Astrocyte of the hippocampus (primary cell): Measurements from ENCODE around the gene WNT11.
"Not testable (repeated sequence)": the region's sequence is repeated elsewhere in the genome, so short reads cannot be mapped to it uniquely, and the experiment has no call there.

Experiments used
- DNase-seq: peaks from one replicate; pipeline ENCODE4 v3.0.0; 2011; ENCODE audit warnings: low read depth, low spot score

WNT11 gene

GRCh38 chr11:76203131-76203925 lies 3.0 kb downstream of the WNT11 start:
- DNase-seq, result no peak

DNA sequence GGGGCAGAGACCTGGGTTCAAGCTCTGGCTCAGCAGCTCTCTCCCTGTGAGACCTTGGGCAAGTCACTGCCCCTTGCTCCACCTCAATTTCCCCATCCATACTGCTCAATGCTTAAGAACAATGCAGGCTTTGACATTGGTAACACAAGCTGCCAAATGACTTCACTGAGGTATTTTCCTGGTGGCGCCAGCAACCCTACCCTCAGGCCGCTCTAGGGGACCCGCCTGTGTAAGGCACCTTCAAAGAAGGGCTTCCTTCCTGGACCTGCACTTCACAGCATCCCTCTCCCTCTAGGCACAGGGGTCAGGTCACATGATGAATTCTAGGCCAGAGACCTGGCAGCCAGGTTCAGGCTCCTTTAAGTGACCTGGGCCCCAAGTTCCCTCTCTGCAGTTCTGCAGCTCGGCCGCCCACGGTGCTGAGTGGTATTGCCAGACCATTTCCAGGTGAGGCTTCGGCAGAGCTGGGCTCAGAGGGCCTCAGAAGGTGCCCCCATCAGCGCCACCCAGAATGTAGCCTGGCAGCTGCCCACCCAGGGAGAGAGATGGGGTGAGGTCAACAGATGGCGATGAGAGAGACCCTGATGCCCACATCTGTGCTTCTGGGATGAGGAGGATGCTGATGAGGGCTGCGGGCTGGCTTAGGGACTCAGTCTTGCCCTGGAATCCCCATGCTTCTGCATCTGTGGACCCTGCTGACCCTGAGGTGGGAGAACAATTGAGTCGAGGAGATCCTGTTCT lies 4.5 kb downstream of the WNT11 start:
- no peak for DNase-seq

DNA sequence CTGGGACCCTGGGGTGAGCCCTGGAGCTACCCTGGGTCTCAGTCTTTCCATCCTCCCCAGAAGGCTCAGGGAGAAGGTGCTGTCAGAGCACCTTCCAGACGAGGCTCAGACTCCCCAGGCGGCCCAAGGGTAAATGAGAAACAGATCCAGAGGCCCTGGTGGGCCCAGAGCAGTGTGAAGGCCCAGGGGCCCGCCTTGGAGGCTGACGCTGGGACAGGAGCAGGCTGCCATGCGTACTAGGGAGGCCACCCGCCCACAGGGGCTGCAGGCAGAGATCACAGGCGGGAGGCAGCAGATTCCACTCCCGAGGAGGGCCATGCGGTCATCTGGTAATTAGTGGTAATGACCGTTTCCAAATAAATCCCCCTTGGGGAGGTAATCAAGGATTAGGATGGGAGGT lies 5.2 kb downstream of the WNT11 start:
- no peak for DNase-seq

- DNase-seq, result no peak
These were observed 6.0 kb downstream of the WNT11 start for GRCh38 chr11:76200006-76200940.

DNA sequence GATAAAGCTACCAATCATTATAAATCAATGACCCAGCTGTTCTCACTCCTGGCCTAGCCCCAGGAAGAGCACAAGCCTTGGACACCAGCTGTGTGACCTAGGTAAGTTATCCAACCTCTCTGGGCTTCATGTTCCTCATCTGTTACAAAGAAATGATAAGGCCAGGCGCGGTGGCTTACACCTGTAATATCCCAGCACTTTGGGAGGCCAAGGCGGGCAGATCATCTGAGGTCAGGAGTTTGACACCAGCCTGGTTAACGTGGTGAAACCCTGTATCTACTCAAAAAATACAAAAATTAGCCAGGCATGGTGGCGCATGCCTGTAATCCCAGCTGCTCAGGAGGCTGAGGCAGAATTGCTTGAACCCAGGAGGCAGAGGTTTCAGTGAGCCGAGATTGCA lies 7.6 kb downstream of the WNT11 start:
- DNase-seq, result not testable (repeated sequence)

DNA sequence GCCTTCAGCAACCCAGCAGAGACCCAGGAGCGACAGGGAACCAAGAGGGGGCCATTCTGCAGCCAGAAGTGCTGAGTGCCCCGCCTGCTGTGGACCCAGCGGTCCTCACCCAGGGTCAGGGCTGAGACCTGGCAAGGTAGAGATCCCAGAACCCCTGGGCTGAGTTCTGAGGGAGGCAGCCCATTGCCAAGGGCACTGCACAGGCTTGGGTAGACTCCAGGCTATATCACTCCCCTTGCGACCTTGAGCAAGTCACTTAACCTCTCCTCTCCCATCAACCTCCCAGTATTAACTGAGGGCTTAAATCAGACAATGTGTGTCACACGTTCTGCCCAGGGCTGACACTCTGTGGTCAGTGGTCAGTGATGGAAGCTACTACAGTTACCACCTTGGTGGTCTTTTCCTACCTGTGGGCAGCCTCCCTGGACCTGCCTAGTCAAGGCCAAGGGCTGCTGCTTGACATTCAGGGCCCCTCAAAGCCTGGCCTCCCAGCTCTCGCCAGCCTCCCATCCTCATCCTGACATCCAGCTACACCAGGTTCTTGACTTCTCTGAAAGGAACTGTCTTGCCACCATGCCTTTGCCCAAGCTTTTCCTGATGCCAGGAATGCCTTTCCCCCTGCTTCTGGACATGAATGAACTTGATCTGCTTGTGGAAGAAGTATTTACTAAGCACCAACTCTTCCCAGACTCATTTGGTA lies 8.2 kb downstream of the WNT11 start:
- DNase-seq, result no peak

- no peak for DNase-seq
These were observed 9.0 kb downstream of the WNT11 start for GRCh38 chr11:76197332-76197731.

DNA sequence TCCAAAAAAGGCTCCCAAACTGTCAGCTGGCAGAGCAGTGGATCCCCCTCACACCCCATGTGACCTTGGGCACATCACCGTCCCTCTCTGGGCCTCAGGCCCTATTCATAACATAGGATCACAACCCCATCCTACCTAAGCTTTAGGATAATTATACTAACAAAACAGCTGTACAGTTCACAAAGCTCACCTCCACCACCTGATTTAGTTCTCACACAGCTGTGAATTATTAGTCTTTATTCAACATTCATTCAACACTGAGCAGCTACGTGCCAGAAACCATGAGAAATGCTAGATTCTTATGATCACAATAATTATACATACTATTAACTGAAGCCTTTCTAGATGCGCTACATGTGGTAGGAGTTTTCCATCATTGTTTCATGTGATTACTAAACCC lies 9.5 kb downstream of the WNT11 start:
- no peak for DNase-seq

- DNase-seq, result no peak
These were observed 11.2 kb downstream of the WNT11 start for GRCh38 chr11:76194872-76195668.

GRCh38 chr11:76193219-76193618 lies 13.1 kb downstream of the WNT11 start:
- no peak for DNase-seq

DNA sequence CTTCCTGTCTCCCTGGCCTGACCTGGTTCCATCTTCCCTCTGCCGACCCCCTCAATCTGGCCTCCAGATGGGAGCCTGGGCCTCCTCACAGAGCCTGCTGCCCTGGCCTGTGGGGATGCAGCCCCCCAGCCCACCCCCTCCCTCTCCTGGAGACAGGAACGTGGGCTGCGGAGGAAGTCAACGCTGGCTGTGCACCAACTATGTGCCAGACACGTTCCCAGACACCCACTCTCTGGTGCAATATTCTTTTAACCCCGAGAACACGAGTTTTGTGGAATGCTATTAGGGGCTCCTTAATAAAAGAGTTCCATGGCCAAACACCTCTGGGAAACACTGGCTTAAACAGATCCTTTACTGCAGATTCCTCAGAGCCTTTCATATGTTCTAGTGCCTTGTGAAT lies 15.9 kb downstream of the WNT11 start:
- peak; percentile 39 for DNase-seq

GRCh38 chr11:76189682-76190081 lies 16.6 kb downstream of the WNT11 start:
- no peak for DNase-seq

DNA sequence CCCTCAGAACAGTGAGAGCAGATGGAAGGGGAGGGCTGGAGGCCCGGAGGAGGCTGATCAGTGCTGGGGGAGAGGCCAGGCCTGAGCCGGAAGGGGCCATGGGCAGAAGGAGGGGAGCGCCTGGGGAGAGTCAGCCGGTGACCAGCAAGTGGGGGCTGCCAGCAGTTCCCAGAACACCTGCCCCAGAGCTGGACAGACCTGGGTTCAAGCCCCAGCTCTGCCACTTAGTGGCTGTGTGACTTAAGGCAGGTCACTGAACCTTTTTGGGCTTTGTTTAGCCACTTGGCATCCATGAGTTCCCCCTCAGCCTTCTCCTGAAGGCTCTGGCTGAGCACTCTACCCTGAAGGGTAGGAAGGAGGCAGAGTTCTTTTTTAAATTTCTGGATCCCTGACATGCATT lies 17.4 kb downstream of the WNT11 start:
- DNase-seq, result no peak

GRCh38 chr11:76186776-76187279 lies 19.5 kb downstream of the WNT11 start:
- no peak for DNase-seq

- DNase-seq, result peak; percentile 18
These were observed 20.3 kb downstream of the WNT11 start for GRCh38 chr11:76185931-76186401.

DNA sequence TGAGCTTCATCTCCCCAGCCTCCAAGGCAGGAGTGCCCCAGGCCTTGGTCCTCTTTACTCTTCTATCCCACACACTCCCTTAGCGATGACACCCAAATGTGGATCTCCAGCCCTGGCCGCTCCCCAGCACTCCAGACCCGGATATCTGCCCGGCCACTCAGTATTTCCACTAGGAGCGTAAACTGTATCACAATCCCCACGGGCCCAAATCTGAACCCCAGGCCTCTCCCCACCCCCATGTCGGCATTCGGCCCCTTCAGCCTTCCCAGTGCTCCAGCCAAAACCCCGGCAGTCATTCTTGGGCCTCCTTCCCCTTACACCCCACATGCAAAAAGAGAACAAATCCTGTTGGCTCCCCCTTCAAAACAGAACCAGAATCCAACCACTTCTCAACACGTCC lies 20.8 kb downstream of the WNT11 start:
- no peak for DNase-seq

- no peak for DNase-seq
These were observed 21.7 kb downstream of the WNT11 start for GRCh38 chr11:76184551-76184993.

- DNase-seq, result no peak
These were observed 24.9 kb downstream of the WNT11 start for GRCh38 chr11:76181371-76181770.

GRCh38 chr11:76179147-76179546 lies 27.2 kb downstream of the WNT11 start:
- DNase-seq, result no peak

- no peak for DNase-seq
These were observed 29.0 kb downstream of the WNT11 start for GRCh38 chr11:76177250-76177686.
